ENCODE measurements around the gene ASB18. TPM values are rescaled to one million over a fixed set of nuclear protein-coding genes. Genes with fewer than 3 reads are reported as not detected.

The ASB18 gene
- total and polyA plus RNA-seq, 9 donors, result not detected

- Histone ChIP-seq H3K4me1 (ENCODE audit: insufficient read depth) (peaks cover 3% of the 10 kb centered on the region), H3K27ac (no peak overlapping the region), H3K36me3 (no peaks in the 10 kb centered on the region), H3K4me3 (no peak overlapping the region), H3K9me3 (no peaks in the 10 kb centered on the region), H3K27me3 (no peaks in the 10 kb centered on the region)
- intact Hi-C loops (cut with DNase I), result loop anchor here in 2 of 4 donors (5.0 kb wide), 1 partner anchor 402 kb away; no protein-coding TSS in a partner anchor
- WGBS, 3 donors, result 2 to 6% (median 4%) methylated on average over 41 to 59 of the region's 59 CpGs
- peak in 1 of 5 donors; percentile 13 for DNase-seq
- no peak for TF ChIP-seq POLR2A (IDR thresholded peaks at IDR 0.05)
- no peak for TF ChIP-seq EP300 (IDR thresholded peaks at IDR 0.05)
- TF ChIP-seq CTCF (IDR thresholded peaks at IDR 0.05), result no peak
Observed at GRCh38 chr2:236179236-236180075, 84.8 kb downstream of the ASB18 start.

GRCh38 chr2:236178890-236179235 is 85.3 kb downstream of the ASB18 start:
- intact Hi-C loops (cut with DNase I), result no loop called here
- Histone ChIP-seq H3K27ac (no peak overlapping the region), H3K36me3 (no peaks in the 10 kb centered on the region), H3K4me3 (no peak overlapping the region), H3K4me1 (ENCODE audit: insufficient read depth) (peaks cover 3% of the 10 kb centered on the region), H3K9me3 (no peaks in the 10 kb centered on the region), H3K27me3 (no peaks in the 10 kb centered on the region)
- TF ChIP-seq CTCF (IDR thresholded peaks at IDR 0.05), result no peak
- TF ChIP-seq EP300 (IDR thresholded peaks at IDR 0.05), result no peak
- no peak for TF ChIP-seq POLR2A (IDR thresholded peaks at IDR 0.05)
- whole genome bisulfite sequencing, 3 donors, result 3 to 6% (median 4%) methylated on average over 15 of the region's 15 CpGs
- no peak for DNase-seq

GRCh38 chr2:236177967-236178889 is 86.0 kb downstream of the ASB18 start:
- no peaks in the 10 kb centered on the region for H3K27me3 ChIP-seq

More at GRCh38 chr2:236177967-236178889, 86.0 kb downstream of the ASB18 start:
- peak in 2 of 3 donors; percentile 18 to 27 for TF ChIP-seq CTCF (IDR thresholded peaks at IDR 0.05)
- TF ChIP-seq POLR2A (IDR thresholded peaks at IDR 0.05), result no peak
- peak overlapping the region; percentile 3 for H3K4me3 ChIP-seq
- no peaks in the 10 kb centered on the region for H3K9me3 ChIP-seq
- H3K4me1 ChIP-seq (ENCODE audit: insufficient read depth), result peaks cover 3% of the 10 kb centered on the region
- peak; percentile 33 to 77 (median 40) for DNase-seq
- no peak overlapping the region for H3K27ac ChIP-seq
- H3K36me3 ChIP-seq, result no peaks in the 10 kb centered on the region
- WGBS, 3 donors, result 2 to 4% (median 3%) methylated on average over 63 to 65 of the region's 65 CpGs
- intact Hi-C loops (cut with DNase I), result no loop called here
